Mucosa of descending colon (tissue), 3 donors: ENCODE data around the gene LRRC58. TPM values are rescaled to one million over a fixed set of nuclear protein-coding genes. Genes with fewer than 3 reads are reported as not detected.
"Not testable (repeated sequence)": the region's sequence is repeated elsewhere in the genome, so short reads cannot be mapped to it uniquely, and the experiment has no call there.

Source experiments
- ATAC-seq: fragments of 200-7000 bp; cut with Tn5 transposase; one replicate; pipeline ENCODE4 v1.9.1; 2020; ENCODE audit warnings: mild to moderate bottlenecking, moderate library complexity
- DNase-seq, 3 donors: peaks; one replicate each; pipeline ENCODE4 v3.0.0-alpha.2; 2020
- H3K36me3 ChIP-seq: fragments of 200-600 bp; one replicate; pipeline ENCODE4 v1.8.0; 2021; ENCODE audit warnings: low read depth, mild to moderate bottlenecking
- H3K4me1 ChIP-seq: fragments of 200-600 bp; one replicate; pipeline ENCODE4 v1.8.0; 2021; ENCODE audit warnings: low read depth, mild to moderate bottlenecking
- H3K4me3 ChIP-seq: fragments of 200-600 bp; one replicate; pipeline ENCODE4 v1.8.0; 2021; ENCODE audit warnings: mild to moderate bottlenecking
- H3K9me3 ChIP-seq: fragments of 200-600 bp; one replicate; pipeline ENCODE4 v1.8.0; 2021; ENCODE audit warnings: mild to moderate bottlenecking
- intact Hi-C, 2 donors: fragments of 100-400 bp; cut with DNase I in 1 of 2; cut with micrococcal nuclease in 1 of 2; formaldehyde crosslinking; loops; one replicate each; pipeline versions ENCODE4 v1.11.0 to v1.11.1; 2022; cut with DNase I, micrococcal nuclease
- total RNA-seq, 3 donors: library from RNA; stranded (reverse); fragmentation: NEBNext Ultra II Directional in 2 of 3; extraction: Animal tissue kit (Norgen Biotek cat#: 25700) in 2 of 3; gene quantifications; one replicate each; pipeline versions ENCODE4 v1.2.1 to v1.2.4, GENCODE V29; 2021 to 2023
- TF ChIP-seq, protein P1 (sequence below): fragments of 200-600 bp; IDR thresholded peaks from one replicate; pipeline ENCODE4 v1.8.0; 2022; ENCODE audit warnings: antibody characterized with exemption, mild to moderate bottlenecking
- donor health status: DM: no; HTN: no; CAD: no; lungs with moderate emphysema.
- donor health status: DM: no; HTN: no; CAD: no.
- donor health status: DM: no; HTN: yes; CAD: no.

LRRC58 gene
- total RNA-seq, 3 donors from 2014 or later = 10.5 to 28.2 (median 13.1) TPM

DNA sequence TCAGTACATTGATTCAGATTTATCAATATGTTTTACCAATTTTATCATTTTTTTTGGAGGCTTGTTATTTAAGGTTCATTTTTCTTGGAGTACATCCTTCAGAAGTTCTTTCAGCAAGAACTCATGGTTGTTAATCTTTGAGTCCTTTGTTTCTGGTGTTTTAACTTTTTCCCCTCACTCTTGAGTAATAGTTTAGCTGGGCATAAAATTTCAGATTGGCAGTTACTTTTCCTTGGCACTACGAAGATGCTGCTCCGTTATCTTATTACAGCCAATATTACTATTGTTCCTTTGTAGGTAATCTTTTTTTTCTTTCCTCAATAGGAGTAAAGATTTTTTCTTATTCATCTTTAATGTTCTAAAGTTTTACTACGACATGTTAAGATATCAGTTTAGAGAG lies 9.8 kb downstream of the LRRC58 start:
- Histone ChIP-seq H3K4me1 (no peaks in the 10 kb centered on the region), H3K4me3 (no peak overlapping the region), H3K9me3 (peaks cover 12% of the 10 kb centered on the region), H3K36me3 (no peaks in the 10 kb centered on the region)
- no peak for ATAC-seq
- TF ChIP-seq, protein P1, sequence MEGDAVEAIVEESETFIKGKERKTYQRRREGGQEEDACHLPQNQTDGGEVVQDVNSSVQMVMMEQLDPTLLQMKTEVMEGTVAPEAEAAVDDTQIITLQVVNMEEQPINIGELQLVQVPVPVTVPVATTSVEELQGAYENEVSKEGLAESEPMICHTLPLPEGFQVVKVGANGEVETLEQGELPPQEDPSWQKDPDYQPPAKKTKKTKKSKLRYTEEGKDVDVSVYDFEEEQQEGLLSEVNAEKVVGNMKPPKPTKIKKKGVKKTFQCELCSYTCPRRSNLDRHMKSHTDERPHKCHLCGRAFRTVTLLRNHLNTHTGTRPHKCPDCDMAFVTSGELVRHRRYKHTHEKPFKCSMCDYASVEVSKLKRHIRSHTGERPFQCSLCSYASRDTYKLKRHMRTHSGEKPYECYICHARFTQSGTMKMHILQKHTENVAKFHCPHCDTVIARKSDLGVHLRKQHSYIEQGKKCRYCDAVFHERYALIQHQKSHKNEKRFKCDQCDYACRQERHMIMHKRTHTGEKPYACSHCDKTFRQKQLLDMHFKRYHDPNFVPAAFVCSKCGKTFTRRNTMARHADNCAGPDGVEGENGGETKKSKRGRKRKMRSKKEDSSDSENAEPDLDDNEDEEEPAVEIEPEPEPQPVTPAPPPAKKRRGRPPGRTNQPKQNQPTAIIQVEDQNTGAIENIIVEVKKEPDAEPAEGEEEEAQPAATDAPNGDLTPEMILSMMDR = no peak
- DNase-seq = no peak
- intact Hi-C loops = no loop called here

DNA sequence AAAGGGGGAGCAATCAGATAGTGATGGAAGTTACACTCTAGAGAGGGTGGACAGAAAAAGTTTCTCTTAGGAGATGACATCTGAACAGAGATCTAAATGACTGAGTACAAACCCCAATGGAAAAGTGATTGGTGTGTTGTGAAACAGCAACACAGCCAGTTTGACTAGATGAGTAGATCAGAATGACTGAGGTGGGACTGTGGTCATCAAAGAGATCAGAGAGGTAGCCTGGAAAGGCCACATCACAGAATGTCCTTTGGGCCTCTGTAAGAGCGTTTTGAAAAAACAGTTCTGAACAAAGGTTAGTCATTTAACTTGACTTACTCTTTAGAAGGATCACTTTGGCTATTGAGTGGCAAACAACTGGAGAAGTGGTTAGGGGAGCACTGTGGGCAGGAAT lies 10.6 kb downstream of the LRRC58 start:
- intact Hi-C loops = no loop called here
- Histone ChIP-seq H3K36me3 (no peaks in the 10 kb centered on the region), H3K9me3 (peaks cover 12% of the 10 kb centered on the region), H3K4me3 (no peak overlapping the region), H3K4me1 (no peaks in the 10 kb centered on the region)
- TF ChIP-seq, protein P1 = no peak
- DNase-seq = no peak
- ATAC-seq = no peak

DNA sequence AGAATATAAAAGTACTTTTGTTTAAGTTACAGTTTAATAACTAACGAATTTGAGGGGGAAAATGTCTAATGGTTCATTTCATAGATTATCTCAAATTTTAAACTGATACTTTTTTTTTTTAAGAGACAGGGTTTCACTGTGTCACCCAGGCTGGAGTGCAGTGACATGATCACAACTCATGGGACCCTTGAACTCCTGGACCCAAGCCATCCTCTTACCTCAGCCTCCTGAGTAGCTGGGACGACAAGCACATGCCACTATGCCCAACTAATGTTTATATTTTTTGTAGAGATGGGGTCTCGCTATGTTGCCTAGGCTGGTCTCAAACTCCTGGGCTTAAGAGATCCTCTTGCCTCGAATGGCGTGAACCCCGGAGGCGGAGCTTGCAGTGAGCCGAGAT lies 16.5 kb downstream of the LRRC58 start:
- intact Hi-C loops = no loop called here
- Histone ChIP-seq H3K4me3 (no peak overlapping the region), H3K9me3 (no peaks in the 10 kb centered on the region), H3K36me3 (no peaks in the 10 kb centered on the region), H3K4me1 (no peaks in the 10 kb centered on the region)
- ATAC-seq (no peak), DNase-seq (no peak)
- TF ChIP-seq, protein P1 = no peak

DNA sequence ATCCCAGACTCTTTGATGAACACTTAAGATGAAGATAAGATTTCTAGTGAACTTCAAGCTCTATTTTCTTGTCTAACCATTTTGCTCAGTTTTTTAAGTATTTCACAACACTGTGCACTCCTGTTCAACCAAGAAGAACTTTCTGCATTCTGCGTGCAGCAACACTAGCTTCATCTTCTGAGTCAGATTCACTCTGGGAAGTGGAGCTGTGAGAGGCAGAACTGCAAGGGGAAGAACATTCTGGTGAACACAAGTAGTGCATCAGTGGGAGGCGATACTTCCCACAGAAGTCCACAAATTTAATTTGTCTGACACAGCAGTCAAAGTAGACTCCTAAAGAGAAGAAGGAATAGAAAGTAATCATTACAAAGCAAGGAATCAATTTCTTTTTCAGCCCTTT lies 18.1 kb downstream of the LRRC58 start:
- H3K36me3 ChIP-seq = no peaks in the 10 kb centered on the region
- intact Hi-C loops = no loop called here
- no peak for ATAC-seq

DNA sequence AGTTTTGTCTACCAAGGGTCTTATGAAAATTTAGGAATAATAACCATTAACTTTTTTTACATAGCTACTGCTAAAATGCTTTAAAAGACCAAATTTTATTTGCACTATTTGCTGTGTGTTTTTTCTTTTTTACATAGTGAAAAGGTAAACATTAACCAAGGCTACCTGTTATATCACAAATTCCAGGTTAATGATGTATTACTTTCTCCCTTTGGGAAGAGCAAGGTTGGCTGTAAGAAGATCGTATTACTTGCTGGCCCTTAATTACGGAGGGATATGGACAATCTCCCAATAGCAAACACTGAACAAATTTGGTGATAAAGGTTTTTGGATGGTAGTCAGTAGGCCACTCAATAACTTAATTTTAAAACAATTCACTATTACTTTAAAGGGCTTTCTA lies 22.4 kb downstream of the LRRC58 start:
- TF ChIP-seq, protein P1 = no peak
- H3K4me3 ChIP-seq = no peak overlapping the region
- no peaks in the 10 kb centered on the region for H3K9me3 ChIP-seq
- ATAC-seq = no peak
- H3K4me1 ChIP-seq = no peaks in the 10 kb centered on the region
- intact Hi-C loops = no loop called here
- no peak for DNase-seq
- no peaks in the 10 kb centered on the region for H3K36me3 ChIP-seq

More for the DNA sequence above, 18.1 kb downstream of the LRRC58 start:
- no peaks in the 10 kb centered on the region for H3K9me3 ChIP-seq
- TF ChIP-seq, protein P1 = no peak
- no peaks in the 10 kb centered on the region for H3K4me1 ChIP-seq
- H3K4me3 ChIP-seq = no peak overlapping the region
- DNase-seq = no peak

DNA sequence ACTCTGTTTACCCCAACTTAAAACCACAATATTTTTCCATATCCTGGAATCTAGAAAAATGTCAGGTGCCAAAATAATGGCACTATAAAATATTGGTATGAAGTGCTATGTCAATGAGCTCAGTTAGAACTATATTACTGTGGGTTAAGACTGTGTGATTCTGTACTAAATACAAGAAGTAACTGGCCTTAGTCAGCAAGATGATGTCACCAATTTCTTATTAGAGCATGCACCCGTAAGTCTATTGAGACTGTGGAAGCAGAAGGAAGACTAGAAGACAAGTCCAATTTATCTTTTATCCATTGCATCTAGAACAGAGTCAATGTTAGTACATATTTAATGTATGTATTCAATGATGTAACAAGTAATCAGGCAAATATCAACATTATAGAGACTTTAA lies 25.0 kb downstream of the LRRC58 start:
- intact Hi-C loops = no loop called here
- no peak for DNase-seq
- no peak for ATAC-seq

DNA sequence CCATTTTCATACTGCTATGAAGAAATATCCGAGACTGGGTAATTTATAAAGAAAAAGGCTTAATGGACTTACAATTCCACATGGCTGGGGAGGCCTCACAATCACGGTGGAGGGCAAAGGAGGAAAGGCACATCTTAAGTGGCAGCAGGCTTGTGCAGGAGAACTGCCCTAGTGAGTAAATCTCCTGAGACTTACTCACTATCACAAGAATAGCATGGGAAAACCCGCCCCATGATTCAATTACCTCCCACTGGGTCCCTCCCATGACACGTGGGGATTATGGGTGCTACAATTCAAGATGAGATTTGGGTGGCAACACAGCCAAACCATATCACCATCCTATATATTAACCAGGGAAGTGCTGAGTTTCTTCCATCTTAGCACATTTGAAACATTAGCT lies 25.4 kb downstream of the LRRC58 start:
- ATAC-seq, H3K4me1 ChIP-seq: not testable (repeated sequence)

More for the DNA sequence above, 25.0 kb downstream of the LRRC58 start:
- Histone ChIP-seq H3K9me3 (no peaks in the 10 kb centered on the region), H3K36me3 (no peaks in the 10 kb centered on the region), H3K4me3 (no peak overlapping the region), H3K4me1 (no peaks in the 10 kb centered on the region)
- TF ChIP-seq, protein P1 = no peak

More for the DNA sequence above, 25.4 kb downstream of the LRRC58 start:
- H3K36me3 ChIP-seq, intact Hi-C loops, H3K4me3 ChIP-seq, H3K9me3 ChIP-seq, DNase-seq: not testable (repeated sequence)
